Measurements from ENCODE around the gene DPT.

Gene DPT

DNA sequence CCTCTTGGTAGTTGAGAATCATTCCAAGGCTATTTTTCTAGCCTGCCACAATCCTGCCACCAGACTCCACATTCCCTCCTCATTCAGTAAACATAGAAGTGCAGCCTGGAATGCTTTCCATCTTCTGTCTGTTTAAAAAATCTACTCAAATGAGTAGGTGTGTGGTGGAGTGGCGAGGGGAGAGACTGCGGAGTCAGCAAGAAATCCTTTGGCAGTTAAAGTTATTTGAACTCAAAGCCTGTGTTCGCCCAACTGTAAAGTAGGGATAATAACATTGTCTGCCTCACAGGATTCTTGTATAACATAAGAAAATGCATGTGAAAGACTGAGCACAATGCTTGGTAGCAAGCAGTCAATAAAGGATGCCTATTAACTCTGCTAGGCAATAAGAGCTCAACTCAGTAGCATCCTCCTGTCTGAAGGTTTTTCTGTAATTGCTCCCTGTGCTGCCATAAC lies 22.2 kb upstream of the DPT start:
- Histone ChIP-seq H3K27ac (no peak overlapping the region), H3K4me3 (no peak overlapping the region), H3K9me3 (no peaks in the 10 kb centered on the region), H3K27me3 (peaks cover 0 to 6% of the 10 kb centered on the region in 2 donors), H3K4me1 (no peaks in the 10 kb centered on the region), H3K36me3 (no peaks in the 10 kb centered on the region)
- TF ChIP-seq, protein P1, sequence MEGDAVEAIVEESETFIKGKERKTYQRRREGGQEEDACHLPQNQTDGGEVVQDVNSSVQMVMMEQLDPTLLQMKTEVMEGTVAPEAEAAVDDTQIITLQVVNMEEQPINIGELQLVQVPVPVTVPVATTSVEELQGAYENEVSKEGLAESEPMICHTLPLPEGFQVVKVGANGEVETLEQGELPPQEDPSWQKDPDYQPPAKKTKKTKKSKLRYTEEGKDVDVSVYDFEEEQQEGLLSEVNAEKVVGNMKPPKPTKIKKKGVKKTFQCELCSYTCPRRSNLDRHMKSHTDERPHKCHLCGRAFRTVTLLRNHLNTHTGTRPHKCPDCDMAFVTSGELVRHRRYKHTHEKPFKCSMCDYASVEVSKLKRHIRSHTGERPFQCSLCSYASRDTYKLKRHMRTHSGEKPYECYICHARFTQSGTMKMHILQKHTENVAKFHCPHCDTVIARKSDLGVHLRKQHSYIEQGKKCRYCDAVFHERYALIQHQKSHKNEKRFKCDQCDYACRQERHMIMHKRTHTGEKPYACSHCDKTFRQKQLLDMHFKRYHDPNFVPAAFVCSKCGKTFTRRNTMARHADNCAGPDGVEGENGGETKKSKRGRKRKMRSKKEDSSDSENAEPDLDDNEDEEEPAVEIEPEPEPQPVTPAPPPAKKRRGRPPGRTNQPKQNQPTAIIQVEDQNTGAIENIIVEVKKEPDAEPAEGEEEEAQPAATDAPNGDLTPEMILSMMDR (IDR thresholded peaks at IDR 0.05), result no peak
- intact Hi-C loops (cut with DNase I; ENCODE audit: low total_unique reads), result no loop called here
- no peak for DNase-seq

GRCh38 chr1:168742994-168743650 lies 14.1 kb upstream of the DPT start:
- H3K4me1 ChIP-seq, result no peaks in the 10 kb centered on the region
- H3K4me3 ChIP-seq, result no peak overlapping the region

DNA sequence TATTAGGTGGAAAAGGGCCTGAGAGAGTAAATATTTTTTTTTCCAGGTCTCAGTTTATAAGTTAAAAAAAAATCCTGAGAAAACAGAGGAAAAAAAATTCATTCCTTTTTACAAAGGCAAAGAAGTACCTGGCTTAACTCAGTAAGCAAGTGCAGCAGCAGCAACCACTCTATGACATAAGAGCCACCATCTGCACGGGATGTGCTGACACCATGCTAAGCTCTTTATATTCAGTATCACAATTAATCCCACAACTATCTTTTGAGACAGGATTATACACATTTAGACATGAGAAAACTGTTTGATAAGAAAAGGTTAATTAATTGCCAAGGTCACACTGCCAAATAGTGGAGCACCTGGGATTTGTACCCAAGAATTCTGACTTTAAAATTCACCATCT lies 13.4 kb upstream of the DPT start:
- TF ChIP-seq, protein P1 (IDR thresholded peaks at IDR 0.05), result no peak

More at GRCh38 chr1:168742994-168743650, 14.1 kb upstream of the DPT start:
- H3K27ac ChIP-seq, result no peak overlapping the region
- H3K9me3 ChIP-seq, result no peaks in the 10 kb centered on the region
- TF ChIP-seq, protein P1 (IDR thresholded peaks at IDR 0.05), result no peak
- intact Hi-C loops (cut with DNase I; ENCODE audit: low total_unique reads), result no loop called here
- H3K36me3 ChIP-seq, result no peaks in the 10 kb centered on the region
- no peak for DNase-seq
- no peaks in the 10 kb centered on the region for H3K27me3 ChIP-seq

GRCh38 chr1:168739908-168740307 lies 10.9 kb upstream of the DPT start:
- H3K4me1 ChIP-seq, result no peaks in the 10 kb centered on the region
- H3K36me3 ChIP-seq, result no peaks in the 10 kb centered on the region
- no peak overlapping the region for H3K27ac ChIP-seq
- no peak for DNase-seq
- TF ChIP-seq, protein P1 (IDR thresholded peaks at IDR 0.05), result no peak
- intact Hi-C loops (cut with DNase I; ENCODE audit: low total_unique reads), result no loop called here
- H3K9me3 ChIP-seq, result no peaks in the 10 kb centered on the region
- no peaks in the 10 kb centered on the region for H3K27me3 ChIP-seq
- H3K4me3 ChIP-seq, result no peak overlapping the region

More for the DNA sequence above, 13.4 kb upstream of the DPT start:
- H3K4me1 ChIP-seq, result no peaks in the 10 kb centered on the region
- intact Hi-C loops (cut with DNase I; ENCODE audit: low total_unique reads), result no loop called here
- H3K36me3 ChIP-seq, result no peaks in the 10 kb centered on the region
- DNase-seq, result no peak
- H3K4me3 ChIP-seq, result no peak overlapping the region
- no peaks in the 10 kb centered on the region for H3K27me3 ChIP-seq
- H3K27ac ChIP-seq, result no peak overlapping the region
- H3K9me3 ChIP-seq, result no peaks in the 10 kb centered on the region

DNA sequence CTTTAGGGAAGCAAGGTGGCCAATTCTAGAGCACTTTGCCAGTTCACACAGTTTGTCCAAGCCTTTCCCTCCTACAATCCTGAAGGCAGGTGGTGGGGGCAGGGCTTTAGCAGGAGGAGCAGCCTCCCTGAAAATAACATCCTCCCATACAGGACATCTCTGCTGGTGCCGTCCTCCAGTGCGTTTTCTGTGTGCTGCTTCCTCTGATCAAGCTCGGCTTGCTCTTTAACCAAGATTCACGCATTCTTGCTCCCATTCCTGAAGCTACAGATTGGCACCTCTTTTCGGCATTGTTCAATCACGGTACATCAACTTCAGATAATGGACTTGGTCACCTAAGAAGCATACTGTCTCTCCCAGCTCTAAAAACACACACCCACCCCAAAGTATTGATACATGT lies 7.5 kb upstream of the DPT start:
- TF ChIP-seq, protein P1 (IDR thresholded peaks at IDR 0.05), result no peak
- H3K4me1 ChIP-seq, result no peaks in the 10 kb centered on the region
- no peak for DNase-seq
- H3K4me3 ChIP-seq, result no peak overlapping the region
- H3K27ac ChIP-seq, result no peak overlapping the region
- intact Hi-C loops (cut with DNase I; ENCODE audit: low total_unique reads), result no loop called here
- H3K9me3 ChIP-seq, result no peaks in the 10 kb centered on the region
- no peaks in the 10 kb centered on the region for H3K36me3 ChIP-seq
- H3K27me3 ChIP-seq, result no peaks in the 10 kb centered on the region
